Sigmoid colon (tissue), 7 donors: ENCODE measurements around the gene PRSS2. TPM values are rescaled to one million over a fixed set of nuclear protein-coding genes. Genes with fewer than 3 reads are reported as not detected.

Experiments
- DNase-seq: peaks from one replicate; pipeline ENCODE4 v3.0.0-alpha.2; 2019
- H3K27ac ChIP-seq, 4 donors: fragments of 200-600 bp; sonication (generic); one replicate each; pipeline ENCODE4 v1.5.1; 2016 to 2019; ENCODE audit warnings: mild to moderate bottlenecking in 1 of 4
- H3K27me3 ChIP-seq, 3 donors: fragments of 200-600 bp; sonication (generic); one replicate each; pipeline ENCODE4 v1.5.1; 2019; ENCODE audit warnings: mild to moderate bottlenecking in 1 of 3
- H3K36me3 ChIP-seq, 4 donors: fragments of 200-600 bp; sonication (generic); one replicate each; pipeline ENCODE4 v1.5.1; 2016 to 2019
- H3K4me1 ChIP-seq, 4 donors: fragments of 200-600 bp; sonication (generic); one replicate each; pipeline ENCODE4 v1.5.1; 2017 to 2019
- H3K4me3 ChIP-seq, 4 donors: fragments of 200-600 bp; sonication (generic); one replicate each; pipeline ENCODE4 v1.5.1; 2017 to 2019; ENCODE audit warnings: mild to moderate bottlenecking in 2 of 4, moderate library complexity in 1 of 4
- H3K9me3 ChIP-seq, 4 donors: fragments of 200-600 bp in 3 of 4; sonication (generic) in 3 of 4; one replicate each; pipeline versions ENCODE4 v1.5.1 to v1.6.1; 2013 to 2019
- CTCF ChIP-seq, 4 experiments: fragments of 450-650 bp in 3 of 4; fragments of 200-600 bp in 1 of 4; IDR thresholded peaks; one replicate each; pipeline ENCODE4 v1.5.1; 2016 to 2019; ENCODE audit warnings: antibody characterized with exemption in 4 of 4, mild to moderate bottlenecking in 3 of 4, moderate library complexity in 2 of 4
- EP300 ChIP-seq, 4 donors: sonication (generic); formaldehyde crosslinking; IDR thresholded peaks; one replicate each; pipeline ENCODE4 v1.6.1; 2017; ENCODE audit warnings: antibody characterized with exemption in 4 of 4
- POLR2A ChIP-seq, 2 donors: fragments of 450-650 bp; IDR thresholded peaks; one replicate each; pipeline ENCODE4 v1.6.1; 2016; ENCODE audit warnings: antibody characterized with exemption in 2 of 2, mild to moderate bottlenecking in 2 of 2, moderate library complexity in 2 of 2
- POLR2AphosphoS5 ChIP-seq, 4 donors: sonication (generic); formaldehyde crosslinking; IDR thresholded peaks; one replicate each; pipeline ENCODE4 v1.6.1; 2017; ENCODE audit warnings: antibody characterized with exemption in 4 of 4
- WGBS, 2 donors: extraction: QIAGEN DNeasy Blood & Tissue Kit; methylation state at CpG; one replicate each; pipeline ENCODE4 v1.1.7; 2013; 5-methylcytosine and 5-hydroxymethylcytosine counted together
- intact Hi-C: fragments of 100-400 bp; cut with DNase I; formaldehyde crosslinking; loops from one replicate; pipeline ENCODE4 v1.15.1; 2023
- polyA plus RNA-seq, 3 donors: library from polyadenylated mRNA; stranded (reverse); fragments of 200-250 nt; gene quantifications; one replicate each; pipeline ENCODE4 v1.2.3, GENCODE V29; 2013
- total RNA-seq, 4 donors: library from RNA; depleted of rRNA; stranded (reverse); fragments of >200 nt; gene quantifications; one replicate each; pipeline ENCODE4 v1.1.0, GENCODE V29; 2016
- donor health status: healthy with polysubstance abuse.
- donor health status: Bipolar disorder and iron deficiency.
- donor health status: healthy.

PRSS2 gene
- total and polyA plus RNA-seq, 7 donors: 1.4 to 30.0 (median 3.0) TPM; not detected in 4

- Histone ChIP-seq H3K9me3 (no peaks in the 10 kb centered on the region), H3K36me3 (no peaks in the 10 kb centered on the region), H3K4me1 (no peaks in the 10 kb centered on the region), H3K27me3 (peaks cover 3 to 35% (median 14%) of the 10 kb centered on the region in 3 donors), H3K27ac (no peak overlapping the region), H3K4me3 (no peak overlapping the region)
- intact Hi-C loops: no loop called here
- no peak for TF ChIP-seq EP300 (IDR thresholded peaks at IDR 0.05)
- no peak for TF ChIP-seq CTCF (IDR thresholded peaks at IDR 0.05)
- no peak for TF ChIP-seq POLR2AphosphoS5 (IDR thresholded peaks at IDR 0.05)
- DNase-seq: no peak
- 34 to 54% methylated on average over 6 of the region's 6 CpGs for WGBS, 2 donors
Measured at GRCh38 chr7:142808802-142809583, 38.2 kb downstream of the PRSS2 start.

GRCh38 chr7:142809671-142810070 is 38.9 kb downstream of the PRSS2 start:
- no peak overlapping the region for H3K4me3 ChIP-seq
- no peaks in the 10 kb centered on the region for H3K36me3 ChIP-seq
- no peaks in the 10 kb centered on the region for H3K9me3 ChIP-seq
- DNase-seq: no peak
- peaks cover 3 to 35% (median 14%) of the 10 kb centered on the region in 3 donors for H3K27me3 ChIP-seq
- 62 to 80% methylated on average over 2 of the region's 2 CpGs for WGBS, 2 donors
- H3K27ac ChIP-seq: no peak overlapping the region
- intact Hi-C loops: no loop called here
- no peaks in the 10 kb centered on the region for H3K4me1 ChIP-seq
- TF ChIP-seq POLR2AphosphoS5 (IDR thresholded peaks at IDR 0.05): no peak
- TF ChIP-seq EP300 (IDR thresholded peaks at IDR 0.05): no peak
- no peak for TF ChIP-seq POLR2A (IDR thresholded peaks at IDR 0.05)
- no peak for TF ChIP-seq CTCF (IDR thresholded peaks at IDR 0.05)

- H3K27ac ChIP-seq: no peak overlapping the region
- H3K4me1 ChIP-seq: no peaks in the 10 kb centered on the region
- H3K36me3 ChIP-seq: no peaks in the 10 kb centered on the region
- H3K4me3 ChIP-seq: no peak overlapping the region
- no peak for TF ChIP-seq POLR2A (IDR thresholded peaks at IDR 0.05)
- TF ChIP-seq CTCF (IDR thresholded peaks at IDR 0.05): peak in 2 of 4 experiments; percentile 38 to 46
- 27 to 31% methylated on average over 6 of the region's 6 CpGs for WGBS, 2 donors
- no peaks in the 10 kb centered on the region for H3K9me3 ChIP-seq
- DNase-seq: no peak
- peaks cover 3 to 34% (median 14%) of the 10 kb centered on the region in 3 donors for H3K27me3 ChIP-seq
- intact Hi-C loops: no loop called here
Measured at GRCh38 chr7:142811154-142811737, 40.5 kb downstream of the PRSS2 start.

- Histone ChIP-seq H3K4me1 (no peaks in the 10 kb centered on the region), H3K27ac (no peak overlapping the region), H3K36me3 (no peaks in the 10 kb centered on the region), H3K27me3 (peaks cover 3 to 24% (median 14%) of the 10 kb centered on the region in 3 donors), H3K4me3 (no peak overlapping the region), H3K9me3 (no peaks in the 10 kb centered on the region)
- TF ChIP-seq EP300 (IDR thresholded peaks at IDR 0.05) (no peak), CTCF (IDR thresholded peaks at IDR 0.05) (no peak), POLR2A (IDR thresholded peaks at IDR 0.05) (no peak), POLR2AphosphoS5 (IDR thresholded peaks at IDR 0.05) (no peak)
- intact Hi-C loops: no loop called here
- 52 to 55% methylated on average over 7 of the region's 7 CpGs for WGBS, 2 donors
- no peak for DNase-seq
Measured at GRCh38 chr7:142812437-142813215, 41.9 kb downstream of the PRSS2 start.
